ENCODE measurements around the gene BCAN.

DNA sequence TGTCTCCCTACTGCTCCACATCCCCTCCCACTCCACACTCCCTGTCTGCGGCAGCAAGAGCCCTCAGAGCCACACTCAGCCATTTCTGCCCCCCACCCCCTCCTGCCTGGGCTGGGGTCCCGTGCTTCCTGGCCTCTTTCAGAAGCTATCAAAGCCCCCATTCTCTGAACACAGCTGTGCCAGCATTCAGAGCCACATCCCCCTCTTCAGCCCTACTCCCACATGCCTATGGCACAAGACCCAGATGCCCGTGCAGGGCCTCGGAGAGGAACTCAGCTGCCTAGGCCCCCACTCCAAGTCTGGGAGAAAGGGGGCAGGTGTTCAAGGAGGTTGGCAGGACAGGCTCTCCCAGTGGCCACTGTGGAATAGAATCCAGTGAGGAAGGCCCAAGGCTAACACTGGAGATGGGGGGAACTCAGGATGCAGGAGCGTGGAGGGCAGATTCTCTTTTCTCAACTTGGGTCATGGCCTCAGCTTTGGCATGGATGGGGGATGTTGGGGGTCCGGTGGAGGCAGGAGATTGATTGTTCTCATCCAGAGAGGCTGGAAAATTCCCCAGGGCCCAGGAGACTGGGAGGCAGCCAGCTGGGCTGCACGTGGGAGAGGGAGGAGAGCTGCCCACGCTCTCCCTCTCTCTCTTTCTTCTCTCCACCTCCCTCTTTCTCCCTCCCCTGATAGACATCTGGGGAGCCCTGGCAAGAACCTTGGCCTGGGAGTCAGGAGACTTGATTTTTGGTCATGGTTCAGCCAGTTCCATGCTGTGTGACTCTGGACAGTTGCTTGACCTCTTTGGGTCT, 3.5 kb upstream of the BCAN start:
- TF ChIP-seq REST (IDR thresholded peaks at IDR 0.05; ENCODE audit: insufficient read depth in 1 of 2, low read depth in 2 of 2, low read length in 2 of 2) (no peak), POLR2AphosphoS5 (IDR thresholded peaks at IDR 0.05; ENCODE audit: low read depth, low read length) (no peak), TAF1 (IDR thresholded peaks at IDR 0.05; ENCODE audit: borderline replicate concordance, insufficient read depth, low read length) (no peak), SIN3A (IDR thresholded peaks at IDR 0.05; ENCODE audit: borderline replicate concordance, insufficient read depth, low read length) (no peak)
